ENCODE data around the gene BBS12. TPM values are rescaled to one million over a fixed set of nuclear protein-coding genes. Genes with fewer than 3 reads are reported as not detected.
A peak's percentile ranks its signal among the peaks of the same experiment; 100 is the strongest.

The BBS12 gene
- total and polyA plus RNA-seq, 12 donors = 1.1 to 13.3 (median 4.7) TPM

- TF ChIP-seq CTCF (IDR thresholded peaks at IDR 0.05) = no peak
- H3K27me3 ChIP-seq = no peaks in the 10 kb centered on the region
- H3K27ac ChIP-seq = no peak overlapping the region
- DNase-seq (no peak), ATAC-seq (no peak)
- H3K9me3 ChIP-seq = no peaks in the 10 kb centered on the region
- 94 to 98% methylated on average over 3 of the region's 3 CpGs for WGBS, 2 donors
- H3K4me3 ChIP-seq = no peak overlapping the region
- peaks cover 0 to 27% (median 4%) of the 10 kb centered on the region in 9 donors for H3K4me1 ChIP-seq
- intact Hi-C loops (cut with DNase I) = no loop called here
- no peaks in the 10 kb centered on the region for H3K36me3 ChIP-seq
Observed at GRCh38 chr4:122706511-122706910, 26.0 kb upstream of the BBS12 start.

DNA sequence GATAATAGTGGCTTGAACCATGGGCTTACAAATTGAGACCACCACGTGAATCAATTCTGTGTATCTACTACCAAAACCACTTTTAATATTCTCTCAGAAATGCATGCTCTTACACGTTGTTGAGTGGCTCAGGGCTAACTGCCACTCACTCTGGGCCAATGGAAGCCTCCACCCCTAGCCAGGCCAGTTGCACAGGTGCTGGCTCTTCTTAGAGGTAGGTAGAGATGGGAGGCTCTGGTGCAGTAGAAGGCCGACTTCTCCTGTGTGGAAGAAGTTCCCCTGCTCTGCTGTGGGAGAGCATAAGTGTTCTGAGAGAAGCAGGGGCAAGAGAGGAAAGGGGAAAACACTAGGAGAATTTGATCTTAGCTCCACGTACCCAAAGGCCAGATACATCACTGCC lies 25.0 kb upstream of the BBS12 start:
- H3K4me1 ChIP-seq = peaks cover 0 to 17% (median 4%) of the 10 kb centered on the region in 9 donors
- DNase-seq (no peak), ATAC-seq (no peak)
- no peaks in the 10 kb centered on the region for H3K36me3 ChIP-seq
- WGBS, 2 donors = 76 to 88% methylated on average over 4 of the region's 4 CpGs
- no peak for TF ChIP-seq CTCF (IDR thresholded peaks at IDR 0.05)
- intact Hi-C loops (cut with DNase I) = no loop called here
- no peak overlapping the region for H3K4me3 ChIP-seq
- H3K9me3 ChIP-seq = no peaks in the 10 kb centered on the region
- H3K27me3 ChIP-seq = no peaks in the 10 kb centered on the region
- H3K27ac ChIP-seq = no peak overlapping the region

- no peaks in the 10 kb centered on the region for H3K9me3 ChIP-seq
- no peaks in the 10 kb centered on the region for H3K36me3 ChIP-seq
- H3K27me3 ChIP-seq = no peaks in the 10 kb centered on the region
- H3K4me1 ChIP-seq = peaks cover 0 to 17% (median 0%) of the 10 kb centered on the region in 9 donors
- intact Hi-C loops (cut with DNase I) = no loop called here
- no peak for DNase-seq
- H3K27ac ChIP-seq = no peak overlapping the region
- ATAC-seq = no peak
- TF ChIP-seq CTCF (IDR thresholded peaks at IDR 0.05) = no peak
- H3K4me3 ChIP-seq = no peak overlapping the region
Observed at GRCh38 chr4:122709236-122709635, 23.3 kb upstream of the BBS12 start.

GRCh38 chr4:122710434-122711308 lies 21.8 kb upstream of the BBS12 start:
- ATAC-seq (peak in 3 of 8 donors; percentile 42 to 55 (median 46)), DNase-seq (no peak)
- peak overlapping the region in 1 of 10 donors; percentile 2 for H3K4me3 ChIP-seq
- H3K27ac ChIP-seq = peak overlapping the region in 3 of 10 donors; percentile 16 to 38 (median 18)
- no peak for TF ChIP-seq CTCF (IDR thresholded peaks at IDR 0.05)
- no peaks in the 10 kb centered on the region for H3K36me3 ChIP-seq
- H3K9me3 ChIP-seq = no peaks in the 10 kb centered on the region
- intact Hi-C loops (cut with DNase I) = no loop called here
- no peaks in the 10 kb centered on the region for H3K27me3 ChIP-seq
- WGBS, 2 donors = 54 to 61% methylated on average over 9 of the region's 9 CpGs
- peaks cover 0 to 11% (median 0%) of the 10 kb centered on the region in 9 donors for H3K4me1 ChIP-seq

All from heart right ventricle (tissue), 16 donors.